NCI-H1694 (cell line): Measurements from ENCODE around the gene NRIP3.
"Not testable (repeated sequence)": the region's sequence is repeated elsewhere in the genome, so short reads cannot be mapped to it uniquely, and the experiment has no call there.

ENCODE experiments used
- DNase-seq: peaks from one replicate; lab custom pipeline; 2025; lab: John Stamatoyannopoulos, UW

The NRIP3 gene

GRCh38 chr11:8971196-8971923 is 32.4 kb downstream of the NRIP3 start:
- DNase-seq = no peak

GRCh38 chr11:8967184-8967583 is 36.6 kb downstream of the NRIP3 start:
- DNase-seq = no peak

GRCh38 chr11:8964324-8965320 is 39.2 kb downstream of the NRIP3 start, which contains the start of gene TMEM9B:
Gene TMEM9B (minus strand): TSS chr11:8964442. CDS start chr11:8964313, 129 bp downstream.
- peak; percentile 48 for DNase-seq

- peak; percentile 39 for DNase-seq
Observed at GRCh38 chr11:8963569-8964323, 40.1 kb downstream of the NRIP3 start.

- DNase-seq = no peak
Observed at GRCh38 chr11:8962841-8963240, 41.0 kb downstream of the NRIP3 start.

- DNase-seq = no peak
Observed at GRCh38 chr11:8961401-8961800, 42.4 kb downstream of the NRIP3 start.

GRCh38 chr11:8959546-8960166 is 44.1 kb downstream of the NRIP3 start:
- peak; percentile 3 for DNase-seq

GRCh38 chr11:8956860-8957259 is 46.9 kb downstream of the NRIP3 start:
- DNase-seq = no peak

- DNase-seq = no peak
Observed at GRCh38 chr11:8948886-8949285, 54.9 kb downstream of the NRIP3 start.

- no peak for DNase-seq
Observed at GRCh38 chr11:8947230-8947943, 56.4 kb downstream of the NRIP3 start.

- DNase-seq = no peak
Observed at GRCh38 chr11:8942518-8943066, 61.2 kb downstream of the NRIP3 start, which contains the start of gene ASCL3. Gene ASCL3 (minus strand): TSS chr11:8943016. CDS start chr11:8938161, 4,855 bp downstream.

GRCh38 chr11:8941341-8942103 is 62.3 kb downstream of the NRIP3 start:
- no peak for DNase-seq

- DNase-seq = no peak
Observed at GRCh38 chr11:8937659-8938058, 66.1 kb downstream of the NRIP3 start.

GRCh38 chr11:8937159-8937558 is 66.6 kb downstream of the NRIP3 start:
- no peak for DNase-seq

- DNase-seq = not testable (repeated sequence)
Observed at GRCh38 chr11:8935789-8936188, 68.0 kb downstream of the NRIP3 start.

GRCh38 chr11:8934742-8935488 is 68.9 kb downstream of the NRIP3 start:
- DNase-seq = no peak

- DNase-seq = no peak
Observed at GRCh38 chr11:8933931-8934330, 69.9 kb downstream of the NRIP3 start.

- no peak for DNase-seq
Observed at GRCh38 chr11:8932564-8933180, 71.1 kb downstream of the NRIP3 start, which contains the start of gene C11orf16. Gene C11orf16 (minus strand): TSS chr11:8932947. CDS start chr11:8932308, 639 bp downstream.
